Measurements from ENCODE around the gene MRPL44.

Gene MRPL44

GRCh38 chr2:224009605-224010315 lies 52.5 kb downstream of the MRPL44 start:
- DNase-seq: no peak

- DNase-seq: no peak
These were observed 54.6 kb downstream of the MRPL44 start for GRCh38 chr2:224011837-224012236.

- DNase-seq: no peak
These were observed 57.1 kb downstream of the MRPL44 start for GRCh38 chr2:224014336-224014735.

- no peak for DNase-seq
These were observed 59.7 kb downstream of the MRPL44 start for GRCh38 chr2:224016963-224017362.

All from NCI-H226 (cell line).